Cerebellar cortex (tissue), 1 donor: ENCODE measurements around the gene TFEB.

Experiments
- DNase-seq: peaks from one replicate; pipeline ENCODE4 v3.0.0-alpha.2; 2015; ENCODE audit warnings: low spot score

The TFEB gene

DNA sequence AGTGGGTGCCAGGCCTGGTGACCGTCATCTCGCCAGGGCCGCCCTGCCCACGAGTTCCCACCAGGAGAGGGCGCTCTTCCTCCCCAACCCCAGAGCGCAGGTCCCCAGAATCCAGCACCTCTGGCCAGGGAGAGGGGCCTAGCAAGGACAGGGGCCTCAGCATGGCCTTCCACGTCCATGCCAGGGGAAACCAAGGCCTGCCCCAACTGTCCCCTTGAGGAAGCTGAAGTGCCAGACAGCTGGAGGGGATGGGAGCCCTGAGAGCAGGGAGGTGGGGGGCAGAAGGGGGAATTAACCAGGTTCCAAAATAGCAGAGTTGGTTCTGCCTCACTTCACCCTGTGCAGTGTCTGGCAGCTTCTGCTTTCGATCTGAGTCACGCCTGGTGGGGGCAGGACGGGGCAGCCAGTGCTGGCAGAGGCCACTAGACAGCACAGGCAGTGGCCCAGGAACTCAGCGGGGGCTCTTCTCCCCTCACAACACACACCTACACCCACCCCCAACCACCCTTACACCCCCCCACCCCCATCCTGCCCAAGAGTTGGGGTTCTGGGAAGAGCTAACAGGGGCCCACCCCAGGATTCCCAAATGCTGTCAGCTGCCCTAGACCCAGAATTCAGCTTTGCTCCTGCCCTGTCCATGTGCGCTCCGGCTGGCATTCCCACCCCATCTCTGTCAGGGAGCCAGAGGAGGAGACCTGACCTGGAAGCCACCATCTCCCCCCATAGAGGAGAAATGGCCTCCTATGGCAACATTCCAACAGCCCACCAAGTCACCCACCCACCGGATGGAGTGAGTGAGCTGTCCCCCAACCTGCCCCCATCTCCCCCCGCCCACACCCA is 29.2 kb downstream of the TFEB start:
- peak; percentile 45 for DNase-seq

DNA sequence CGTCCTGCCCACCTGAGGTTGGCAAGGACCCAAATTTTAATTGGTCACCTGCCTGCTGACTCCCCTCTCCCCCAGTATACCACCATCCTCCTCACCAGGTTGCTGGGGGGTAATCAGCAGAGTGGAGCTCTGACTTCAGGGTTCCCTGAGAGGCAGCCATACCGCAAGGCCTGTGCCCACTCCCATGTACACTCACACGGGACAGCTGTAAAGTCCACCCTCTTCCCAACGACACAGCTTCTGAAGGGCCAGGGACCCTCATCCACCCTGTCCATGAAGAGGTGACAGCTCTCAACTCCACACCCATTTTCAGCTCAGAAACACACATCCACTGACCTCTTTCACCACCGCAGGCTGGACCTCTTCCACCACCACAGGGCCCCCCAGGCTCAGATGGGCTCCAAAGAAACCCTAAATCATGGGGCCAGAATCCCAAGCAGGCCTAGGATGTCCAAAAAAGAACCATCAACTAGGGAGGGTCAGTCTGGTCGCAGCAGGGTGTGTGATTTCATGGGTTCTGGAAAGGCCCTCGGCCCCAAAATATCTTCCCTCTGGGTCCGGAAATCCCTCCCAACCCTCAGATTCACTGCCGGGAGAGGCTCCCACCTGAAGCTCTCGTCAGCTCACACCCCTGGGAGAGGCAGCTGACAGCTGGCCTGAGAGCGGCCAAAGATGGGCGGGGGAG is 30.0 kb downstream of the TFEB start:
- no peak for DNase-seq

DNA sequence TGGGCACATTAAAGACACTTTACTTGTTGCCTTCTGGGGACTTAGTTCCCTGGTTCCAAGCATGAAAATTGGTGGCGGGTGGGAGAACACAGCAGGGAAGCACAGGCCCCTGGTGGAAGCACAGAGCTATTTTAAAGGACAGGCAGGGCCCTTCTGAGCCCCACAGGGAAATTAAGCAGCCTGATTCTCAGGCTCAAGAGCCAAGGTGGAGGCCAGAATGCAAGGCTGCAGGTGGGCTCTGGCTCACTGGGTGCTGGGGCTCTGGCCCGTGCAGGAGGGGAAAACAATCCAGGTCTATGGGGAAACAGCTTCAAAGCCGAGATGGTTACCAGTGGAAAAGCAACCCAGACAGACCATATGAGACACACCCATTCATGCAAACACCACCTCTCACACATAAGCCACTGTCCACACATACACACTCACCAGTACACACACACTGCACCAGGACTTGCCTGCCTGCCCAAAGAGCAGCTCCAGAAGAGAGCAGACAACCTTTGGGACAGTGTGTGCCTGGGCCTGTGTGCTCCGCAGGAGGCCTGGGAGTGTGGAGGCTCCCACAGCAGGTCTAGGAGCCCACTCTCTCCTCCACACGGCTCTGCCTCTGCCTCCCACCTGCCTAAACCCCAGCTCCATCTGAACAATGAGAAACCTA is 30.6 kb downstream of the TFEB start:
- no peak for DNase-seq

DNA sequence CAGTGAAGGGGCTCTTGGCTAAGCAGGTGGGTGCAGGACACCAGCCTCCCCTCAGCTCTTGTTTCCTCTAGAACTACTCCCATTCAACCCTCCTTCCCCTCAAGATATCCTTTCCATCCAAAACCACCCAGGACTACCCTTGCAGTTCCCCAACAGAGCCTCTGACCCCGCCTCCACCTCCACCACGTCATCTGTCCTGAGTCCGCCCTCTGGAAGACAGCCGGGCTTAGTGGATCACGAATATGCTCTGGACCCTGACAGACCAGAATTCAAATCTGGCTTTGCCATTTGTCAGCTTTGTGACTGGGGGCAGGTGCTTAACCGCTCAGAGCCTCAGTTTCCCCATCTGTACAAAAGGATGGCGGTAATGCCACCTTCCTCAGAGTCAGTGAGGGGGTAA is 31.4 kb downstream of the TFEB start:
- DNase-seq = no peak

DNA sequence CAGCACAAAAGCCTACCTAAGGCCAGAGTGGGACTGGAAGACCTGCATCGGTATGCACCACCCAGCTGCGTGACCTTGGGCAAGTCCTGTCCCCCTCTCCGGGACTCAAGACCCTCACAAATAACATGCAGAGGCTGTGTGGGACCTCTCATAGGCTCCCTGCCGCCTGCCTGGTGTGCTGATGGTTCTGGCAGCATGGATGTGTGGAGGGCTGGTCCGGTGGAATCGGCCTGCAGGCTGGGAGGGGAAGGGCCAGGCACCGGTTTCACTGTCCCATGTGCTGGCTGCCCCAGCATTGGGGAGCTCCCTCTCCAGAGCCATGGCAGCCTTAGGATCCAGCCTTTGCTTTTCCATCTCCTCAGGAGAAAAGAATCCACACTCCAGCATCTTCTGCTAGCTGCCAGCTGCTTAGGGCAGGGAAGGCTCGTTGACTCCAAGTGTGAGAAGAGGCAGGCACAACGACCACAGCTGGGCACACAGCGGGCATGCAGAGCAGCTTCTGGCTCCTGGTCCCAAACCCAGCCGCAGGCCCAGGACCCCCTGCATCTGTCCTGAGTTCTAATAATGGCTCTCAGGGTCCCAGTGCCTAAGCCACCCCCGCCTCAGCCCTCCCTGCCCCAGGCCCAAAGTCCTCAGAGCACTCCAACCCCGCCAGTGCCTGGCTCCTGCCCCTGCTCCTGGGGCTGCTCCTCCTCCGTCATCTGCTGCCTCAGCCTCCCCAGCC is 32.5 kb downstream of the TFEB start:
- no peak for DNase-seq

DNA sequence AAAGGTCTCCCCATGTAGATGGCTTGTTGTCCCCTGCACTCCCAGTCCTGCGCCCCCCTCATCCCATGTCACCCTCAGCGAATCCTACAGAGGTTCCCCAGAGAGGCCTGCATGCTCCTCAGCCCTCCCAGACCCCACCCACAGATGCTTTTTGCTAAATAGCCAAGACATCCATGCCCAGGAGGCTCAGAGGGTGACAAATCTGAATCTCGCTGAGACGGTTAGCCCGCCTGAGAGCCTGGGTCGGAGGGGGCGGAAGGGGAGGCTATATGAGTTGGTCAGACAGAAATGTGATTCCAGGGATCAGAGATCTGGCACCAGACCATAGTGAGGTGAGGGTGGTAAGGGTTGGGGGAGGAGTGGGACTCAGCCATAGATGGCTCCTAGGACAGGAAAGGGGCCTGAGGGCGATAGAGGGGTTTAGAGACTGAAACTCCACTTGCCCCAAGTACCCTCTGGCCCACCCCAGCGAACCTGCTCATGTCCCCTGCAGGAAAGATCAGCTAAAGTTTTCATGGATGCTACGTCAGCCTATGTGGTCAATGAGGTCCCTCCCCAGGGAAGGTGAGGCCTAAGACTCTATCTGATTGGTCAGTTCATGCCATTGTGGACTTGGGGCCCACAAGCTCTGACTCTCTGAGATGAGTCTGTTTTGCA is 33.2 kb downstream of the TFEB start:
- DNase-seq = no peak

DNA sequence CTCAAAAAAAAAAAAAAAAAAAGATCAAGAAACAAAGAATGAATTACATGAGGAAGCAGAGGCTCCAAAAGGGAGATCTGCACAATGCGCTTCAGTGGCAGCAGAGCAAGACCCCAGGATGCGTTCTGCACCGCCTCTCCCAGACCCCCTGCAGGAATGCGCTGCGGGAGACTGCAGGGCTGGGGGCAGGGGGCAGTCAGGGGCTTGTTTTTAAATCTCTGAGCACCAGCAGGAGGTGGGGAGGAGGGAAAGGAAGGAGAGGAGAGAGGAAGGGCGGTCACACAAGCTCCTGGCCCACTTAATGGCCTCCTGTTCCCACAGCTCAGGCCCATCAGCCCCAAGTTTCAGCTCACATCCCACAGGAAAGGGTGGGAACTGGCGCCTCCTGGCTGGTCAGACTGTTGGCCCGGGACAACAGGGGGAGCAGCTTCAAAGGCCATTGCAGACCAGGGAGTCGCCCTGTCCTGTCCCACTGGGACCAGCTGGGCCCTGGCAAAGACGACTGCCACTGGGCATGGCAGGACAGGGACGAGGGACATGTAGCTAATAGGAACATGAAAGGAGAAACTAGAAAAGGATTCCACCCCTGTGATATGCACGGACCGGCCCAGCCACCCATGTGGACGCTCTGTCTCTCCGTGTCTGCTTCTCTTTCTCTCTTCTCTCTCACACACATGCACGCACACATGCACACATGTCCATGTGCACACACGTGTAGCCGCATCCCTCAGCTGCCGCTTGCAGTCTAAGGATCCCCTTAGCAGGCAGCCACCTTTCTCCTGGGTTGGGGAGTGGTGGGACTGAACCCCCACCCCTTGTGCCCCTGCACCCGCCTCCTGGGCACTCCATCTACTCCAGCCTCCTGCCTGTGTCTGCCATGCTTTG is 34.7 kb downstream of the TFEB start:
- no peak for DNase-seq

DNA sequence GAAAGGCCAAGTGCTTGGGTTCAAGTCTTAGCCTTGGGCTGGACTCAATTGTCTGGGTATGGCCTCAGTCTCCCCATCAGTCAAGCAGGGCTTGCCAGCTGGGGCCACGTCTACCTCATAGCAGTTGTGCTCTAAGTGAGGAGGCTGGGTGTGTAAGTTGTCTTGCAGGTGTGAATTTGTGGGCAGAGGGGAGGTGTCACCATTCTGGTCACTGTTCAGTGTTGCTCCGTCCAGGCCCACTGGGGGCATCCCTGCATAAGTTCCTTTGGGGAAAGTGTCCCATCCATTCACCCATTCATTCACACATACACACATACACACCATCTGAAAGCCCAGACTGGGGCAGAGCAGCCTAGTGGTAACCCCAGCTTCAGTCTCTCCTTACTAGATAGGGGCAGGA is 36.3 kb downstream of the TFEB start:
- no peak for DNase-seq

DNA sequence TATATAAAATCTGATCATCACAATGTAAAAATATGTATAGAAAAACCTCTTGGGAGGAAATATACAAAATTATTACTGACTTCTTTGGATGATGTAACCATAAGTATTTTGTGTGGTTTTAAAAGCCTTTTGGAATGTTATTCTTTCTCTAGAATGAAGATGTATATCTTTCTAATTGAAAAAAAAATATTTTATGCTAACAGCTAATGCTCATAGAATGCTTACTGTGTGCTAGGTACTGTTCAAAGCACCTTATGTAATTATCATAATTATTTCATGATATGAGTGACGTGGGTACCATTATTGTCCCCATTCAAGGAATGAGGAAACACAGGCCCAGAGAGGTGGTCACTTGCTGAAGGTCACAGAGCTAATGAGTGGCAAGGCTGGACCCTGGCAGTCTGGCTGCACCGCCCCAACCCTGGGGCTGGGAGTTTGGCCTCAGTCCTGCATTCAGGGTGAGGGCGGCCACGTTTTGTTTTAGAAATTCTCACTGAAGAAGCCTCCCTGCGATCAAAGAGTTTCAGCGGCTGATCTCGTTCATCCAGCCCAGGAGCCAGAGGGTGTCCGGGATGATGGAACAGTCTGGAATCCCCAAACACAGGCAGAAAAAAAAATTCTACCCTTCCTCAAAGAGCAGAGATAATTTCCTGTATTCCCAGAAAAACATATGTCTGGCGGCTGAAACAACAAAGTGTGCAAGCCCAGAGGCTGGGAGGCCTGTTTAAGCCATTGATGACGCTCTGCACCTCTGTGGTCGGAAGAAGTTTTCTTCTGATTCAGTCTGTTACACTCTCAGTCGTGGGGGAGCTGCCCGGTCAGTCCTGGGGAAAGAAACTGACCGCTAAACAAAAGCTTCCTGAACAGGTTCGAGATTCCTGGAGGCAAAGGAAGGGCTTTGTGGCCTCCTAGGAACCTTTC is 37.3 kb downstream of the TFEB start:
- no peak for DNase-seq

DNA sequence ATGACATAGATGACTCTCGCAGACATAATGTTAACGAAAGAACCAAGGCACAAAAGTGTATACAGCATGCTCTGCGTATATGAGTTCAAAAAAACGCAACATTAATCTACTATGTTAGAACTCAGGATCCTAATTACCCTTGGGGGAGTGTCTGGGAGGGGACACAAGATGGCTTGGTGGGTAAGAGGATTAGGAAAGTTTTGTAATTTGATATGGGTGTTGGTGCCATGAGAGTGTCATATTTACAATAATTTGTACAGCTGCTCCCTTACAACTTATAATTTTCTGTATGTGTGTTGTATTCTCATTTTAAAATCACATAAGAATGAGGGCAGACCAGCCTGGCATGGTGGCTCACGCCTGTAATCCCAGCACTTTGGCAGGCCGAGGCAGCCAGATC is 38.6 kb downstream of the TFEB start:
- DNase-seq = no peak

DNA sequence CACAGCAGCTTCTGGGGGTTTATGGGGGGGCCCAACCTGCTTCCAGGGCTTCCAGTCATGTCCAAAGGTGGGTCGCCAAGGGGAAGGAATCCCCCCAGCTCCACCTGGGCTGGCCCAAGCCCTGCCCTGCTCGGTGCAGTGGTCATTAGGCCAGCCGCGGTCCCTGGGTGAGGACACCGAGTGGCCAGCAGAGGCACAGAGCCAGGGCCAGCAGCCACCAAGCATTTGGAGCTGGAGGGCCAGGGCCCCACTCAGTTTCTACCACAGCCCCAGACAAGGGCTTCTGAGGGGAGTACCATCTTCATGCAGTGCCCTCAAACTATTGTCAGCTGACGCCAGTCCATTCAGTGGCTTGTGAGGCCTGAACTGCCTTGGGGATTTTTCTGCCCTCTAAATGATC is 39.6 kb downstream of the TFEB start:
- DNase-seq = no peak

DNA sequence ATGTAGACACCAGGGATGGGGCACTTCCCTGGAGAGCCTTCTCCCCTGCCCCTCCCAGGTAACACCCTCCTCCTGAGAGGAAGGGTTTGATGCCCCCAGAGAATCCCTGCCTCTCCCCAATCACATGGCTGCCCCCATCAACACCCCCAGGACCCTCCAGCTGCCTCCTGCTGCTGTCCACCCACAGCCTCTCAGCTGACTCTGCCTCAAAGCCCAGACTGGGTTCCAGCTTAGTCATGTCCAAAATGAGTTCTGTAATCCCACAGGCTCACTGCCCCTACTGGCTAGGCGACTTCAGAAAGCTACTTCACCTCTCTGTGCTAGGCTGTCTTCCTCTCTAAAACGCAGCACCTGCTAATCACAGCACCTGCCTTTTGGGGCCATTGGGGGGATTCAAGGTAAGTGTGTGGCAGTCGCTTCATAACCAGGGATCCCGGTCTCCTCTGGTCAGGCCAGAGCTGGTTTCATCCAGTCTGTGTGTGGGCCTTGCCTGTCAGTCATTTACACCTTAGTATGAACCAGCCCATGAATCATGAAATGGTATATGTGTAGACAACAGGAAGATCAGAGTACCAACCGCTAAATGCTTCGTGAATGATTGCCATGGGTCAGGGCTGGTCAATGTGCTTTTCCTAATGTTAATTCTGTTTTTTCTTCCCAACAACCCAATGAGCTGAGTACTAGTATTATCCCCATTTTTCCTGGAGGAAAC is 40.4 kb downstream of the TFEB start:
- DNase-seq = no peak

DNA sequence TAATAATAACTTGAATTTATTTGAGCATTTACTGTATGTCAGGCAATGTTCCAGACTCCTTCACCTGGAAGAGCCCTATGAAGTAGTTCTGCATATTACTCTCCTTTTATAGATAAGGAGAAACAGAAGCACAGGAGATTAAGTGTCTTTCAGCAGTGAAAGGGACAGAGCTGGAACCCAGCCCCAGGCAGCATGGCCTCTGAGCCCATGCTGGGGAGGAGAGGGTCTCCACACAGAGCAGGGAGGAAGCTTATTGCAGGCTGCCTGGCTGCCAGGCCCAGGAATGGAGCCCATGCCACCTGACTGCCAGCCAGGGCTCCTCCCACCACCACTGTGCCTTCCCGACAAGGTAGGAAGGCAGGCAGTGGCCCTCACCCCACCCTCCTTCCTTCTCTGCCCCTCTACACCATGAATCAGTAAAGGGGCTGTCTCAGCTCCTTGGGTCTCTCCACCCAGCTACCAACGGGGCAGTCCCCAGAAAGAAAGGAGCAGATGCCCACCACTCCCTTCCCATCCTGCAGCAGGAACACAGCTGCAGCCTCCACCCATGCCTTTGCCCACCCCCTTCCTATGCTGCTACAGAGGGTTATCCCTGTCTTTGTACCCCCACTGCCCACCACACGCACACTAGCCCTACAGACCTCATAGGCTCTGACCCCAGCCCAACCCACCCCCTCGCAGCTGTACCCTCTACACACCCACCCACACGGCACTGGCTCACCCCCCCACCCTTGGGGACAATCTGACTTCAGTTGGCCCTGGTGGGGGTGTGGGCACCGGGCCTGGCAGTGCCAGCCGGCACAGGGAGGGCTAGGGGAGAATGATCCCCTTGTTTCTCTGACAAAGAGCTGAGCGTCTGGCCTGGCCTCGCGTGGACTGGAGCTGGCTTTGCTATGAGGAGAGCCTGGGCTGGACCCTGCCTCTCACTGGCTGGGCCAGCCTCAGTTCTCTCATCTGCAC is 41.8 kb downstream of the TFEB start:
- DNase-seq = no peak

DNA sequence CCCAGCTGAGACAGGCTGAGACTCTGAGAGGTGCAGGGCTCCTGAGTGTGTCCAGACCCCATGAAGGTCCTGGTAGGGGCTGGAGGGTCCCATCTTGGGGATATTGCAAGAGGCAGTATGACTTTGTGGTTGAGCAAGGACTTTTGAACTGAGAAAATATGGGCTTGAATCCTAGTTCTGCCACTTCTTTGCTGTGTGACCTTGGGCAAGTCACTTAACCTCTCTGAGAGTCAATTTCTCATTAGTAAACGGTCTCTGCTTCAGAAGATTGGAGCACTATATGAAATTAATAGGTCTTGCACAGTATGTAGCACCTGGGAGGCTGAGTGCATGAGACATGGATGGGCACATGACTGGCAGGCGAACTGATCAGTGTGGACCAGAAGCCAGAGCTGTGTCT is 42.7 kb downstream of the TFEB start:
- no peak for DNase-seq

DNA sequence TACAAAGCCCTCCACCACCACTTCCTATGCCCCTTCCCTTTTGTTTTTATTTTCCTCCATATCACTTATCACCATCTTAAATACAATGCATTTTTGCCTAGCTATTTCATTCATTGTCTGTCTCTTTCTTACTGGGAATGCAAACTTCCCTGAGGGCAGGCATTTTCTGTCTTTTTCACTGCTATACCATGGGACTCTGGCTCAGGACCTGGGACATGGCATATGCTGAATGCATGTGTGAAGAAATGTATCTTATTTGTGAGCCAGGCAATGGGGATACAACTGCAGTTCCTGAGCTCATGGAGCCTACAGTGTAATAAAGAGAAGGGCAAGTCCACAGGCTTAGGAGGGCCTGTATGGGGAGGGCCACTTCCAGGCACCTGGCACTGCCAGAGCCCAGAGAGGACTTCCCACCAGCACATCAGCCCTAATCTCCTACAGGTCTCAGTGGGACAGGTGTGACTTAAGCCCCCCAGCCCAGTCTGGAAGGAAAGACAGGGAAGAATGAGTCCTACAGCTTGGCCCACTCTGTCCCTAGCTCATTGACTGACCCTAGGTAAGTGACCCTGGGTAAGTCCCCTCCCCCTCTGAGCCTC is 43.2 kb downstream of the TFEB start:
- DNase-seq = no peak

DNA sequence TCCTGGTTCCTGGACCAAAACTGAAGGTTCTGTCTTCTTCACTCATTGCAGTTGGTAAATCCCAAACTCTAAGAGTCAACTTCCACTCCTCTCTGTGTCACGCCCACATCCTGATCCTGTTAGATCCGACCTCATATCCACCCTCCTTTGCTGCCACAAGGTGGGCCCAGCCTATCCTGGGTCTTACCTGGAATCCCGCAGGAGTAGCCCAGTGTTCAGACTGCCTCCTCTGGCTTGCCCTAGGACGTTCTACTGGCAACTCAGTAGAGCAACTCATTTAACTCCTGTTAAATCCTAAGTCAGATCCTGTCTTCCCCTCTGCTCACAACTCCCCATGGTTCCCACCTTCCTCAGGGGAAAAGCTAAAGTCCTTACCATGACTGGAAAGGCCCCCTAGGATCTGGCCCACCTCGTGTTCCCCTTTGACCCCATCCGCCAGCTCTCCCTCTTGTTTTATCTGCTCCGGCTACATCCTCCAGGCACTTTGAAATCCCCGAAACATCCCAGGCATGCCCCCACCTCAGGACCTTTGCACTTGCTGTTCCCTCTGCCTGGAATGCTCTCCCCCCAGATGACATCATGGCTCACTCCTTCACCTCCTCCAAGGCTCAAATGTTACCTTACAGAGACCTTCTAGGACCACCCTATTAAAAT is 43.9 kb downstream of the TFEB start:
- no peak for DNase-seq
